H9 (cell line): ENCODE results near the gene CD300A. TPM values are rescaled to one million over a fixed set of nuclear protein-coding genes. Genes with fewer than 3 reads are reported as not detected.

Experiments
- DNase-seq: peaks from one replicate; pipeline ENCODE4 v3.0.0-alpha.2; 2017
- H2AFZ ChIP-seq: one replicate; pipeline ENCODE4 v1.6.1; 2013; ENCODE audit warnings: mild to moderate bottlenecking, low read length, control low read depth, moderate library complexity
- H2AK5ac ChIP-seq: 2 replicates; pipeline ENCODE4 v1.6.1; 2013; ENCODE audit warnings: low read length, control low read depth, mixed read lengths; ENCODE audit not compliant: insufficient read length
- H2BK120ac ChIP-seq: one replicate; pipeline ENCODE4 v1.6.1; 2013; ENCODE audit warnings: low read depth, mild to moderate bottlenecking, low read length, control low read depth, inconsistent platforms; ENCODE audit not compliant: poor library complexity, severe bottlenecking
- H2BK12ac ChIP-seq: 2 replicates; pipeline ENCODE4 v1.6.1; 2013; ENCODE audit warnings: low read length, control low read depth, mixed read lengths, low read depth; ENCODE audit not compliant: insufficient read length
- H2BK15ac ChIP-seq: 2 replicates; pipeline ENCODE4 v1.6.1; 2013; ENCODE audit warnings: low read depth, low read length, control low read depth
- H2BK20ac ChIP-seq: one replicate; pipeline ENCODE4 v1.6.1; 2013; ENCODE audit warnings: low read depth, mild to moderate bottlenecking, low read length, control low read depth, inconsistent platforms; ENCODE audit not compliant: poor library complexity, severe bottlenecking
- H2BK5ac ChIP-seq: 2 replicates; pipeline ENCODE4 v1.6.1; 2013; ENCODE audit warnings: low read length, control low read depth, mixed read lengths; ENCODE audit not compliant: insufficient read length
- H3K14ac ChIP-seq: 2 replicates; pipeline ENCODE4 v1.6.1; 2013; ENCODE audit warnings: low read length, control low read depth; ENCODE audit not compliant: insufficient read depth
- H3K18ac ChIP-seq: 2 replicates; pipeline ENCODE4 v1.6.1; 2013; ENCODE audit warnings: low read depth, mild to moderate bottlenecking, mixed read lengths, low read length, control low read depth; ENCODE audit not compliant: insufficient read length
- H3K23ac ChIP-seq: 2 replicates; pipeline ENCODE4 v1.6.1; 2013; ENCODE audit warnings: low read length, control low read depth, mixed read lengths, low read depth; ENCODE audit not compliant: insufficient read length
- H3K23me2 ChIP-seq: 2 replicates; pipeline ENCODE4 v1.6.1; 2013; ENCODE audit warnings: low read depth, mild to moderate bottlenecking, mixed read lengths, low read length, control low read depth; ENCODE audit not compliant: insufficient read length, poor library complexity, severe bottlenecking
- H3K27ac ChIP-seq: 2 replicates; pipeline ENCODE4 v1.5.1; 2013; ENCODE audit warnings: low read length, control low read depth, mixed read lengths, low read depth; ENCODE audit not compliant: insufficient read length
- H3K27me3 ChIP-seq: 2 replicates; pipeline ENCODE4 v1.6.1; 2013; ENCODE audit warnings: low read length, control low read depth, inconsistent platforms; ENCODE audit not compliant: insufficient read depth
- H3K4ac ChIP-seq: 2 replicates; pipeline ENCODE4 v1.6.1; 2013; ENCODE audit warnings: low read depth, mild to moderate bottlenecking, control low read depth, inconsistent platforms, low read length, moderate library complexity
- H3K4me1 ChIP-seq: 2 replicates; pipeline ENCODE4 v1.6.1; 2013; ENCODE audit warnings: low read length, control low read depth, inconsistent platforms; ENCODE audit not compliant: insufficient read depth
- H3K4me2 ChIP-seq: 2 replicates; pipeline ENCODE4 v1.6.1; 2013; ENCODE audit warnings: low read length, control low read depth, mixed read lengths; ENCODE audit not compliant: insufficient read length, insufficient read depth
- H3K56ac ChIP-seq: 2 replicates; pipeline ENCODE4 v1.6.1; 2013; ENCODE audit warnings: low read depth, mild to moderate bottlenecking, mixed read lengths, low read length, control low read depth; ENCODE audit not compliant: insufficient read length
- H3K79me1 ChIP-seq: 2 replicates; pipeline ENCODE4 v1.6.1; 2013; ENCODE audit warnings: low read depth, mild to moderate bottlenecking, moderate library complexity, low read length, control low read depth, inconsistent platforms; ENCODE audit not compliant: insufficient read depth, poor library complexity, severe bottlenecking
- H3K79me2 ChIP-seq: 2 replicates; pipeline ENCODE4 v1.6.1; 2013; ENCODE audit warnings: low read length, control low read depth, inconsistent platforms; ENCODE audit not compliant: insufficient read depth
- H3K9ac ChIP-seq: 2 replicates; pipeline ENCODE4 v1.6.1; 2013; ENCODE audit warnings: low read length, control low read depth, mixed read lengths; ENCODE audit not compliant: insufficient read length; ENCODE audit errors: extremely low read depth
- H3K9me3 ChIP-seq: one replicate; pipeline ENCODE4 v1.6.1; 2013; ENCODE audit warnings: low read depth, low read length, inconsistent platforms; ENCODE audit not compliant: control insufficient read depth
- H3T11ph ChIP-seq: one replicate; pipeline ENCODE4 v1.6.1; 2013; ENCODE audit warnings: mild to moderate bottlenecking, low read length, control low read depth, inconsistent platforms
- H4K20me1 ChIP-seq: one replicate; pipeline ENCODE4 v1.6.1; 2013; ENCODE audit not compliant: control insufficient read depth, insufficient read length, insufficient read depth
- H4K5ac ChIP-seq: 2 replicates; pipeline ENCODE4 v1.6.1; 2013; ENCODE audit warnings: low read depth, mild to moderate bottlenecking, mixed read lengths, low read length, control low read depth; ENCODE audit not compliant: insufficient read length
- H4K8ac ChIP-seq: replicated peaks from 2 replicates; pipeline ENCODE4 v1.6.1; 2013; ENCODE audit warnings: low read length, control low read depth, mixed read lengths, low read depth; ENCODE audit not compliant: insufficient read length
- H4K91ac ChIP-seq: 2 replicates; pipeline ENCODE4 v1.6.1; 2013; ENCODE audit warnings: low read depth, mild to moderate bottlenecking, moderate library complexity, mixed read lengths, low read length, control low read depth; ENCODE audit not compliant: insufficient read length
- H3K27ac Mint-ChIP-seq, 3 experiments: 2 replicates in 2 of 3; 3 replicates in 1 of 3; pipeline ENCODE4 v1.8.0; 2020 to 2021; ENCODE audit warnings: mixed read lengths in 3 of 3, mild to moderate bottlenecking in 1 of 3, moderate library complexity in 1 of 3
- H3K27me3 Mint-ChIP-seq: 2 replicates; pipeline ENCODE4 v1.8.0; 2021; ENCODE audit warnings: low read depth, mild to moderate bottlenecking, moderate library complexity, mixed read lengths
- H3K36me3 Mint-ChIP-seq, 3 experiments: 2 replicates in 2 of 3; 3 replicates in 1 of 3; pipeline ENCODE4 v1.8.0; 2020 to 2021; ENCODE audit warnings: low read depth in 3 of 3, mixed read lengths in 3 of 3; ENCODE audit not compliant: insufficient read depth in 1 of 3
- H3K4me1 Mint-ChIP-seq, 2 experiments: 2 replicates each; pipeline ENCODE4 v1.8.0; 2020; ENCODE audit warnings: mixed read lengths in 2 of 2
- H3K4me3 Mint-ChIP-seq, 2 experiments: 2 replicates in 1 of 2; 3 replicates in 1 of 2; pipeline ENCODE4 v1.8.0; 2020 to 2021; ENCODE audit warnings: mild to moderate bottlenecking in 2 of 2, mixed read lengths in 2 of 2, moderate library complexity in 1 of 2
- H3K9me3 Mint-ChIP-seq, 2 experiments: 2 replicates in 1 of 2; 3 replicates in 1 of 2; pipeline ENCODE4 v1.8.0; 2020; ENCODE audit warnings: mild to moderate bottlenecking in 2 of 2, mixed read lengths in 2 of 2, moderate library complexity in 1 of 2
- CTCF ChIP-seq: fragments of 200-600 bp; sonication (generic); conservative IDR thresholded peaks from 3 replicates; pipeline ENCODE4 v1.8.0; 2021; ENCODE audit warnings: antibody characterized with exemption, mild to moderate bottlenecking
- WGBS: extraction: QIAGEN DNeasy Blood & Tissue Kit; methylation state at CpG from one replicate; pipeline ENCODE4 v1.1.7; 2013; ENCODE audit warnings: missing lambda C conversion rate, low lambda C conversion rate, mixed read lengths; ENCODE audit not compliant: insufficient read length; ENCODE audit errors: extremely low coverage; 5-methylcytosine and 5-hydroxymethylcytosine counted together
- total RNA-seq: library from RNA; stranded (reverse); gene quantifications from 2 replicates; pipeline ENCODE4 v1.2.1, GENCODE V29; 2021

Gene CD300A
- total RNA-seq, 1 experiment from 2014 or later, result not detected

GRCh38 chr17:74452033-74452840, 14.2 kb upstream of the CD300A start:
- H3T11ph ChIP-seq, result no peak overlapping the region
- no peak overlapping the region for H3K18ac ChIP-seq
- WGBS, result no CpG with 5 or more reads among the region's 16 CpGs
- no peak overlapping the region for H4K8ac ChIP-seq
- no peak overlapping the region for H2AK5ac ChIP-seq
- H3K79me2 ChIP-seq, result no peaks in the 10 kb centered on the region
- H2BK15ac ChIP-seq, result no peak overlapping the region
- Mint-ChIP-seq H3K4me3 (peak overlapping the region; percentile 44 to 75; a peak in 4 of 5 replicates), H3K9me3 (no peaks in the 10 kb centered on the region), H3K36me3 (peaks cover 0 to 5% (median 0%) of the 10 kb centered on the region in 3 experiments; a peak in 1 of 7 replicates), H3K27ac (no peak overlapping the region), H3K27me3 (peaks cover 53% of the 10 kb centered on the region), H3K4me1 (peaks cover 34 to 49% of the 10 kb centered on the region in 2 experiments)
- no peaks in the 10 kb centered on the region for H3K79me1 ChIP-seq
- no peak overlapping the region for H4K5ac ChIP-seq
- H2BK20ac ChIP-seq, result no peak overlapping the region
- H2BK12ac ChIP-seq, result no peak overlapping the region
- H3K14ac ChIP-seq, result no peak overlapping the region
- no peak overlapping the region for H4K91ac ChIP-seq
- no peak overlapping the region for H2BK120ac ChIP-seq
- no peak overlapping the region for H3K4ac ChIP-seq
- H3K56ac ChIP-seq, result no peak overlapping the region
- H2AFZ ChIP-seq, result no peak overlapping the region
- no peaks in the 10 kb centered on the region for H3K9me3 ChIP-seq
- H2BK5ac ChIP-seq, result no peak overlapping the region
- H4K20me1 ChIP-seq, result no peaks in the 10 kb centered on the region
- no peak overlapping the region for H3K4me2 ChIP-seq
- H3K27ac ChIP-seq, result no peak overlapping the region
- no peak overlapping the region for H3K23ac ChIP-seq
- H3K4me1 ChIP-seq, result peaks cover 6% of the 10 kb centered on the region; the same call in 1 of the 2 replicates
- TF ChIP-seq CTCF, result no peak
- DNase-seq, result peak; percentile 49
- peaks cover 7% of the 10 kb centered on the region for H3K23me2 ChIP-seq
- no peak overlapping the region for H3K9ac ChIP-seq
- peaks cover 11% of the 10 kb centered on the region; the same call in 1 of the 2 replicates for H3K27me3 ChIP-seq
